NCI-H2029 (cell line): ENCODE data around the gene RBP5.

ENCODE experiments used
- DNase-seq: peaks from one replicate; lab custom pipeline; 2025; lab: John Stamatoyannopoulos, UW

The RBP5 gene, protein sequence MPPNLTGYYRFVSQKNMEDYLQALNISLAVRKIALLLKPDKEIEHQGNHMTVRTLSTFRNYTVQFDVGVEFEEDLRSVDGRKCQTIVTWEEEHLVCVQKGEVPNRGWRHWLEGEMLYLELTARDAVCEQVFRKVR

DNA sequence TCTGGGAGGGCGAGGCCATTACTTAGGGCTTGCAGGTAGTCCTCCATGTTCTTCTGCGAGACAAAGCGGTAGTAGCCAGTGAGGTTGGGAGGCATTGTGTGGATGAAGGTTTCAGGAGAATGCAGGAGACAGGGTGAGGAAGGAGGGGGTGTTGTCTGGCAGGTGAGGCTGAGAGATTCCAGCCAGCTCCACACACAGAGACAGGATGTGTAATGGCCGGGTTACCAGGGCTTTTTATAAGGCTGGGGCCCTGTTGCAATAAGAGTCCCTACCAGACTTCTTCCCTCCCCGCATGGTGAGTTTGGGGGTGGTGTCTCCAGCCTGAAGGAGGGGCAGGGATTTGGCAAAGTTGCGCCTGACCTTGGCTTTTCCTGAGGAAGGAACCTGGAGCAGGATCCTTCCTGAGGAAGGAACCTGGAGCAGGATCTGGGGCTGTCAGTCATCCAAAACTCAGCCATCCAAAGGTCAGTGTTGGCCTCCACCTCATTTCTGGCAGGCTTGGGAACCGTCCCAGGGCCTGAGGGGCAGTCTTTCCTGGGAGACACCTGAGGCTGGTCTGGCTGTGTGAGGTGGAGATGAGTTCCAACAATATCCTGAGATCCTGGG is at the start of gene RBP5:
Gene RBP5 (minus strand): TSS at position 209 of the 606 bp plus-strand sequence. CDS start 114 bp downstream, at position 95.
- no peak for DNase-seq

DNA sequence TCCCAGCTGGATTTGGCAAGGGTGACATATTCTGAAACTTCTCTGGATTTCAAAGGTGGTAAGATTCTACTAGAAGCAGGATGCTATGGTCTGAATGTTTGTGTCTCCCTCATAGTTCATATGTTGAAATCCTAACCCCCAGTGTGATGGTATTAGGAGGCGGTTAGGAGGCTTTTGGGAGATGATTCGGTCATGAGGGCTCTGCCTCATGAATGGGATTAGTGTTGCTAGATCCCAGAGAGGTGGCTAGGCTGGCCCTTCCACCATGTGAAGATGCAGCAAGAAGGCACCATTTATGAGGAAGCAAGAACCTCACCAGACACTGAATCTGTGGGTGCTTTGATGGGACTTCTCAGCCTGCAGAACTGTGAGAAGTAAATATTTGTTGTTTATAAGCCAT is 49.8 kb upstream of the RBP5 start:
- DNase-seq, result no peak

DNA sequence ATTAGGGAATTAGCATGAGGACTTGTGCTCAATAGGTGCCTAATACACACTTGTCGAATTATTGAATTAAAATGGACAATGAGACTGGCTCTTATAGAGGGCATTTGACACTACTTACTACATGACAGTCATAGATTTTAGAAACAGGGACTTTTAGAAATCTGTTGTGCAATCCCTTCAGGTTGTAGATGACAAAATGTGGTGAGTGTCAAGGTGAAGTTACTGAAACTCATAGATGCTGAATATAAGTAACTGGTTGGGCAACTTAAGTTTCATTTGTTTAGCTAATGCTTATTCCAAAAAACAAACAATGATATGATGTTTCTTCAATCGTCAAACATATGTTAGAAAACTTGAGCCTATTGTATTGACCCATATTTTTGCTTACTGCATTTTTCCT is 47.9 kb upstream of the RBP5 start:
- no peak for DNase-seq

DNA sequence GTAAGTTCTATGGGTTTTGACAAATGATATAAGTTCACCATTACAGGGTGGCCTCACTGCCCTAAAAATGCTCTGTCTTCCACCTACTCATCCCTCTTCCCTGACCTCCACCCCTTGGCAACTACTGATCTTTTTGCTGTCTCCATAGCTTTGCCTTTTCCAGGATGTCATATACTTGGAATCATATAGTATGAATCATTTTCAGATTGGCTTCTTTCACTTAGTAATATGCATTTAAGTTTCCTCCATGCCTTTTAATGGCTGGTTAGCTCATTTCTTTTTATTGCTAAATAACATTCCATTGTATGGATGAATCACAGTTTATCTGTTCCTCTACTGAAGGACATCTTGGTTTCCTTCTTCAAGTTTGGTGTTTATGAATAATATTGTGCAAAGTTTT is 46.8 kb upstream of the RBP5 start:
- no peak for DNase-seq

DNA sequence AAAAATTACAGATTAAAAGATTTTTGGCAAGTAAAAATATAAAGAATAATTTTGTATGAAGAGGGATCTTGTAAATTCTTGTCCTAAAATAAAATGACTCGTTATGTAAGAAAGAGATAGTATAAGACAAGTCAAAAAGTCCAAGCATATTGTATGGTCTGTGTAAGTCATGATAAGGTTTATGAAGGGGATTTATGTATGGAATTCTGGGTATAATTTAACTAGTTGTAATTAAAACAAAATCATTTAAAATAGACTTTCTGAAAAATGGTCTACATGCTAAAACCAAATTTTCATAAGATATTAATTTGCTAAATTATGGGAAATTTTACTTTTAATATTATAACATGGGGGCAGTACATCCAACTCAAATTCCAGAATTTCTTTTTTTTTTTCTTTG is 43.2 kb upstream of the RBP5 start:
- no peak for DNase-seq

DNA sequence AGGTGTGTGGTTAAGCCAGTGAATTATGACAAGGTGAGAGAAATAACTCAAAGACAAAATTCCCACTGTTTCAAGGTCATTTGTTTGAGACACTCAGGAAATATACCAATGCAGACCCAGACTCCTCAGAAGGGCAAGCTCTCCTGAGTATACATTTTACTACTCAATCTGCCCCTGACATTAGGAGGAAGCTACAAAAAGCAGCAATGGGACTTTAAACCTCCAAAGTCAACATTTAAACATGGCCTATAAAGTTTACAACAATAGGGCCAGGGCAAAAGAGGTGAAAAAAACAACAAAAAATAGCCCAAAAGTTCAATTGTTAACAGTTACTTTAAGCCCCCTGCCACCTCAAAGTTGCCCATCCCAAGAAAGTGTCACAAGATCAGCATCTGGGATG is 41.3 kb upstream of the RBP5 start:
- DNase-seq, result no peak

DNA sequence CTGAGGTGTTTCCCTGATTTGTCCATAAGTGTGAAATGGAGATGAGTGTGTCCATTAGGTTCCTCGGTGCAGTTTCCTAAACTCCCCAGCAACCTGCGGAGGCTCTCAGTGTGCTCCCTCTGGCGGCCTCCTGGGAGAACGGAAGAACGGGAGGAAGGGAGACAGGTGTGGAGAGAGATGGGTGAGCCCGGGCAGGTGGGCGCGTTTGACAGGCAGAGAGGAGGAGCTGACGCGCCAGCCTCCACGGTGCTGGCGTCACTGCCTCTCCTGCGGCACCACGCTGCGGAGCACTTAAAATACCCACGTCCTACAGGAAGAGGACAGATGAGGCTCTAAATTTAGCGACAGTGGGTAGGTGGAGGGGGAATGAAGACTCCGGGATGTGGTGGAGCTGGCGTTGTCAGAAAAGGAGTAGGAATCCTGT is 34.0 kb upstream of the RBP5 start:
- peak; percentile 59 for DNase-seq

DNA sequence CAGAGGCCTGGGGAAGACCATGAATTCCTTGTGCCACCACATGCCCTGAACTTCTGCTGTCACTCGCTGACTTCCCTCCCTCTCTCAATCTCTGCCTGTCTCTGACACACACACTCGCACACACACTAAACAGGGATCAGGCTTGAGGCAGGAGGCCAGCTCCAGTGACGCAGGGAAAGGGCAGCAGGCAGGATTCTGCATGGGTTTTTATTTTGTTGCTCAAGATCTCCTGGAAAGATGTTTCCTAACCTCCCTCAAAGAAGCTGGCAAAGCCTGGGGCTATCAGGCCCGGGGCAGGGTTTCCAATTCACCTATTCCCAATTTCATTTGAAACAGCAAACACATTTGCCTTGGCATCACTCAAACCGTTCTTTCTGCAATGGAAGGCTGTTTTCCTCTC is 33.1 kb upstream of the RBP5 start:
- no peak for DNase-seq

DNA sequence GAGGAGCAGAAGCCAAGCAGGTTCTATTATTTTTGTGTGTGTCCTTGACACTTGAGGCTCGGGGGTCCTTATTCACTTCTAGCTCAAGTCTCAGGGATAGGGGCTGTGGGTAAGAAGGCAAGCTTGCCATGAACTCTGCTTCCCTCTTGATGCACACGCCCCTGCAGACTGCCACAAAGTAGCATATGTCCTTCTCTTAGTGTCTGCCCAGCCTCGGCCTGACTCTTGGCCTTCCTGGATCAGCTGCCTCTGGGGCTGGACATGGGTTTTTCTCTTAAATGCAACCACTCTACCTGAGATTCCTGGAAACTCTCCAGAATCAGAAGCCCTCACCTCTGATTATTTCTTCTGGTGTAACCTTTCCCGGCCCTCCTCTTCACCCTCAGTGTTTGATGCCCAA is 32.6 kb upstream of the RBP5 start:
- no peak for DNase-seq

DNA sequence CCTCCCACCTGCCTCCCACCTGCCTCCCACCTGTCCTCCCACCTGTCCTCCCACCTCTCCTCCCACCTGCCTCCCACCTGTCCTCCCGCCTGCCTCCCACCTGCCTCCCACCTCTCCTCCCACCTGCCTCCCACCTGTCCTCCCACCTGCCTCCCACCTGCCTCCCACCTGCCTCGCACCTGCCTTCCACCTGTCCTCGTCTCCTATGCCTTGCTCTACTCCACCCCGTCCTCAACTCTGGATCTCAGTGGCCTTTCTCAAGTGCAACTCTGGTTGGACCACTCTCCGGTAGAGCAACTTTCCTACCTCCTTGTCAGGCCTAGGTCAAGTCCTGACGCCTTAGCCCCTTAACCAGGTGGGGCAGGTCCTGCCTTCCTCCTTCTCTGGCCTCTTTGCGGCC is 31.5 kb upstream of the RBP5 start:
- no peak for DNase-seq

DNA sequence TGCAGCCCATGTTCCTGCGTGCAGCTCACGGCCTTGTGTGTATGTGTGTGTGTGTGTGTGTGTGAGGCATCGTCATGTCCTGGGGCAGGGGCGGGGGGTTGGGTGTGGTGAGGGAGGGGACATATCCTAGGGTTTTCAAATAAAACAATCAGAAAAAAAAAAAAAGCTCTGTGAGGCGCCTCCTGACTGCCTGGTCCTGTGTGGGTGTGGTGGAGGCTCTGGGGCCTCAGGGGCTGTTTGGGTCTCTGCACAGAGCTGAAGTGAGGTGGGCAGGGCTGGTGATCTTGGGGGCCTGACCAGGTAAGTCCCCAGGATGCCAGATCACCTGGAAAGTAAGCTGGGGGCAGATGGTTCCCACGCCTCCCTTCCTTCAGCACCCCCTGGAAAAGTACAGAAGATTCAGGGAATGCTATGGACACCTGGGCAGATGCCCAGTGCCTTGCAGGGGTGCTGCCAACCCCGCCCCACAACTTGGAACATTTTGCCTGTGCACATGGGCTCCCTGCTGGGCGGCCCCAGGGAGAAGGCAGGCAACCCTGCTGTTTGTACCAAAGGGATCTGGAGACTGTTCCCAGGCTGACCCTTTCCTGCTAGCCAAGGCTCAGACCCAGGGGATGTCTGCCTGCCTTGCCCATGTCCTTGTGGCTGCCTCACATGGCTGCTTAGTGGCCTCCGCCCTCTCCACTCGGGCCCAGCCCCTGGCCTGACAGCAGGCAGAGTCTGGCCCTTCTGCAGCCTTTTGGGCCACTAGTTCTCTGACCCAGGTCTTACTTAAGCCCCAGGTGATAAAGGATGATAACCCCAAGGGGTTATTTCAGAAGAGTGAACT is 30.3 kb upstream of the RBP5 start:
- DNase-seq, result no peak

DNA sequence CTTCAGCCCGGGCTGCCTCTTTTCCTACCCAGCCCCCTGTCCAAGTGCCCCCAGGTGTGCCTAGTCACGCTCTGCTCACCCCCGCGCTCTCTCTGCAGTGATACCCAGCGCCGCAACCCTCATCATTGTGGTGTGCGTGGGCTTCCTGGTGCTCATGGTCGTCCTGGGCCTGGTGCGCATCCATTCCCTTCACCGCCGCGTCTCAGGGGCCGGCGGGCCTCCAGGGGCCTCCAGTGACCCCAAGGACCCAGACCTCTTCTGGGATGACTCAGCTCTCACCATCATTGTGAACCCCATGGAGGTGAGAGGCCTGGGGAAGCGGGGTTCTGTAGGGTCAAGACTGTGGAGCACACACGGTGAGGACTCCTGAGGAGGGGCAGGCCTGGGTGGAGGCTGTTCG is 28.7 kb upstream of the RBP5 start:
- no peak for DNase-seq

DNA sequence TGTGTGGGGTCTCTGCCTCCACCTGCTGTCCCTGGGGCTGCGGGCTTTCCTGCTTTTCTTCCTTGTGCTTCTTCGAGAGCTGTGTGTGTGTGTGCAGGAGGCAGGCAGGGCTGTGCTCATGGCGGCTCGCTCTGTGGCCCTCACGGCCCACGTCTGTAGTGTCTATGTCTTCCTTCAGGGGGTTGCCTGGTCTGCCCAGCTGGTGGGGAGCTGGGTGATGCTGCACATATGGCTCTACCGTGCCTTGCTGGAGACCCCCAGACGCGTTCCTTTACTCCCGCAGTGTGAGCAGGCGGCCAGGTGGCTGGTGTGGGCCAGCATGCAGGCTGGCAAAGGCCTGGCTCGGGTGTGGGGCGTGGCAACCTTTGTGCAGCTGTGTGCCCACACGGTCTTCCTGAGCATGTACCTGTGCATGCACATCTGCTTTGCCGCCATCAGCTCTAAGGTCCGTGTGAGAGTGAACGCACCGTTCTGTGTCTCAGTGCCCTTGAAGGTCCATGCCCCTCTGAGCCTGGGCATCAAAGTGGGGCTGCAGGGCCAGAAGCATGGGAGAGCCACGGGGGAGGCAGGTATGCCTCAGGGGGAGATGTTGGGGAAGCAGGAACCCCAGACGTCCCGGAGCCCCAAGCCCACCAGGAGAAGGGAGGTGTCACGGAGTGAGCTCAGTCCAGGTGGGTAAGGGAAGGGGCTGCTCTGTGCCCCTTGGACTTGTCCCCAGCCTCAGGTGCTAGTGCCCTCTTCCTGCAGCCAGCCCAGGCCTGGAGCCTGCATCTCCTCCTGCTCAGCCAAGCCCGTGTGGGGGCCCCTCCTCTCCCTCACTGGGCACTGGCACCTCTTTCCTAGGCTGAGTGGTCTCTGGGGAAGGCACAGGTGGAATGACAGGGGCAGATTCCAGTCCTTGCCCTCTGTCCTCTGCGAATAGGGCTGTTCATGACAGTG is 27.8 kb upstream of the RBP5 start:
- no peak for DNase-seq

DNA sequence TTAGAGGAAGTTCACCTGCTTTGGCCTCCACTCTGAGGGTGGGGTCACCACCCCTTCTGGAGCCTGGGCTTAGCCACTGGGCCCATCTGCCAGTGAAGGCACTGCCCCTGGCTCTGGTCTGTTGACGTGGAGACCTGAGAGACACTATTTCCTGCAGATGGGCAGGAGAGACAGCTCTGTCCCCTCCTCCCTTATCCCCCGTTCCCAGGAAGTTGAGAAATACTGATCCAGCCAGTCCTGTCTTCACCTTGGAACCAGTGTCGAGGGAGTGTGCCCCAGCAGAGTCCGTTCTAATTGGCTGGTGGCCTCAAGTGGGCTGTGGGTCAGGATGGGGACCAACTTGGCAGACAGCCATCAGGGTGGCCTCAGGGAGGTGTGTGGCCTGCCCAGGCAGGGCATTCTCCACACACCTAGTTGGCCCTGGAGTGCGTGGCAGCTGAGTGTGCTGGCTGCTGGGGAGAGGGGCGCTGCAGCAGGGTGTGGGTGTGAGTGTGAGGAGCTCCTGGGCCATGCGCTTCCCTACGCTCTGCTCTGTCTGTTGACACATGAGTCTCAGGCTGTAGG is 26.9 kb upstream of the RBP5 start:
- peak; percentile 65 for DNase-seq

DNA sequence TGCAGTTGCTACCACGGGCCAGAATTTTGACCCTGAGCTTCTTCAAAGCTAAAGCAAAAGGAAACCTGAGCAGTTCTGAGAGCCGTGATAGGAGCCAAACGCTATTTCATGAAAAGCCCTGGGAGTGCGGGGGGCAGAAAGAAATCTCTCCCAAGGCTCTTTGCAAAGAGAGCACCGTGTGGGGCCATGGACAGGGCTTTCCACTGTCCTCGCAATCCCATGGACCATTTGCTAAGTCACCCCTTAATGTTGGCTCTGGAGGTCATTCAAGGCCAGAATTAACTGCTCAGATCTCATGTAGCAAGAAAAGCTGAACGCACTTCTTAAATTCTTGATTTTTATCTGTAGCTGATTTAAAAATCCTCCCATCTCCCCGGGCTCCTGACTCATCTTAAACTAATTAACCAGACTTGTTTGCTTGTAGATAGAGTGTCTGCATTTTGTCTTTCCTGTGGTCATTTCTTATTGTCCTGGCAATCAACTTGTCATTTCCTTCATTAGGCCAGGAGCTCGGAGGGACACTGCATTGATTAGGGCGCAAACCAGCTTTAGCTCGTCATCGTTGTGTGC is 26.3 kb upstream of the RBP5 start:
- DNase-seq, result no peak

DNA sequence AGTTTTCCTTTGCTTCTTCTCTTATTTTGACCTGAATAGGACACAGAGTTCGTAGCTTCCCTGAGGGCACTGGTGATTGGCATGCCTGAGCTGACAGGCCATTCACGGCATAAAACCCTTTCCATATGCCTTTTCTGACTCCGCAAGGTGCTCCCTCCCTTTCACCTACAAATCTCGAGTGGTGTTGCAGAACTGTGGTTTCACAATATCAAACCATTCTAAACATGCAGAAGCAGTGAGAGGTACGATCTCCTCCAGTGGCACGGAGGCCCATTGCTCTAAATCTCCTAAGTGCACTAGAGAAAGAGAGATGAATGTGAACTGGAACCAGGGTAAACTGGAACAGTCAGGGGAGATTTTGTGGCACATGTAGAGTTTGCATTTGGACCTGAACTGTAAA is 25.4 kb upstream of the RBP5 start:
- no peak for DNase-seq

DNA sequence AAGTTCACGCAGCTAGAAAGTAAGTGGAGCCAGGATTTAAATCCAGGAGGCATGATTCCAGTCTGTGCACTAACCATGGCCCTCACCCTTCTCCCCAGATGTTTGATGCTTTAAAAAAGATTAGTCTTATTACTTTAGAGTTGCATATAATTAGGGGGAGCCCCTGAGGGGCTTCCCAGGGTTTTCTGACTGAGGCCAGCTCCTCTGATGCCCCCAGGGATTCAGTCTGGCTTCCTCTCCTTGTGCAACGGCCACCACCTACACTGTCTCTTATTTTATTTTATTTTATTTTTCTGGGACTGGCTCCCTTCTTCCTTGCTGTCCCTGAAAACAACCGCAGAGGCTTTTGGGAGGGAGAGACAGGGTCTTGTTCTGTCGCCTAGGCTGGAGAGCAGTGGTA is 24.1 kb upstream of the RBP5 start:
- no peak for DNase-seq

DNA sequence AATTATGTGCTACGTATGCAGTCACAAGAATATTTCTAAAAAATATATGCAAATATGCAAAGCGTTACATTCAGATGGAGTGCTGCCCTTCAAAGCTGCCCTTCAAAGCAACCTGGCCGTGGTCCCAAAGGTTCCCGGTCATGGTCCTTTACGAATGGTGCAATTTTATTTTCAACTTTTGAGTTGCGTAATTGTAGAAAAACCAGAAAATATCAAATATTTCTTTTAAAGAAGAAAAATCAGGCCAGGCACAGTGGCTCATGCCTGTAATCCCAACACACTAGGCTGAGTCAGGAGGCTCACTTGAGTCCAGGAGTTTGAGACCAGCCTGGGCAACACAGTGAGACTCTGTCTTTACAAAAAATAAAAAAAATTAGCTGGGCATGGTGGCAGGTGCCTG is 22.8 kb upstream of the RBP5 start:
- DNase-seq, result no peak

DNA sequence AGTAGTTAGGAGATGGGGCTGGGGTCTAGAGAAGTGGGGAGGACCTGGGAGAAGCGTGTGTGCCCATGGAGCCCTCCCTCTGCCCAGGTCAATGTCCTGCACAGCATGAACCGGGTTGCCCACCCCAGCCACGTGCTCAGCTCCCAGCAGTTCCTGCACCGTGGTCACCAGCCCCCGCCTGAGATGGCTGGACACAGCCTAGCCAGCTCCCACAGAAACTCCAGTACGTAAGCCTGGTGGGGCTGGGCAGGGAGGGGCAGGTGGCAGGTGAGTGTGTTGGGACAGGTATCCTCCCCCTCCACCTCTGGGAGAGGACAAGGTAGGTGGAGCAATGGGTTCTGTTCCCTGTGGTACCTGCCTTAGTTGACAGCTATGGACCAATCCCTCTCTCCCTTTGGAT is 22.2 kb upstream of the RBP5 start:
- DNase-seq, result no peak

DNA sequence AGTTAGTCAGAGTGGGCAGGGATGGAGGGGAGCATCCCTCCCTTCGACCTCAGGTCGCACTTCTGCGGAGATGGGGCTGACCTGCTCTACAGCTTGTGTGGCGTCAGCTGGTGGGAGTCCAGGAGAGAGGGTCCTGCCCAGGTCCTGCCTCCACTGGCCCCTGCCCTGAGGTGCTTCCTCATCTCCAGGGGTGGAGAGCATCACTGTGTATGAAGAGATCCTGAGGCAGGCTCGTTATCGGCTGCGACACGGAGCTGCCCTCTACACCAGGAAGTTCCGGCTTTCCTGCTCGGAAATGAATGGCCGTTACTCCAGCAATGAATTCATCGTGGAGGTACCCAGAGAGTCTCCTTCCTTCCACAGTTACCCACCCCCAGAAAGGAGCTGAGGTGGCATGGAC is 21.7 kb upstream of the RBP5 start:
- DNase-seq, result no peak

DNA sequence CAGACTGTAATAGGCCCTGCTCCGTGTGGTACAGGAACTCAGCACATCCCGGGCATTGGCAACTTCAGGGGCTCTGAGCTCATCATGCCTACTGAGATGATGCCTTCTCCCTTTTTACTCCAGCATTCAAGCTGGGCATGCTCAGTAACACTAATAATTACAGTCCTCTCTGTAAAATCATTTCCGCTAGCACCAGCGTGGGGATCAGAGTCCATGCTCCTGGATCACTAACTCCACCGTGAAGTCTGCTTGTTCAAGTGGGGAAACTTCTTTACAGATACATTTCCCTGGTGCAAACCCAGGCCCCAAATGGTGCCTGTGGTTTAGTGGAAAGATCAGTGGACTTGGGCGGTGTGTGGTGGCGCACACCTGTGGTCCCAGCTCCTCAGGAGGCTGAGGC is 18.2 kb upstream of the RBP5 start:
- no peak for DNase-seq

DNA sequence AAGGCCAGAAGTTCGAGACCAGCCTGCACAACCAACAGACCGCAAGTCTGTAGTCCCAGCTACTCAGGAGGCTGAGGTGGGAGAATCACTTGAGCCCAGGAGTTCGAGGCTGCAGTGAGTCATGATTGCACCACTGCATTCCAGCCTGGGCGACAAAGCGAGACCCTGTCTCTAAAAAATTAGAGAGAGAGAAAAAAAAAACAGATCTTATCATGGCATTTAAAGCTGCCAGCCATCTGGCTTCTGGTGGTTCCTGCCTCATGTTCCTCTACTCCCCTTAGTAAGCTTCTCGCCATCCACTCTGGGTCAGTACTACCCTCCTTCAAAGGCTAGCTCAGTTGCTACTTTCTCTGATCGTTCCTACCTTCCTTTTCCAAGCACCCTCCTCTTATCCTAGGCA is 17.5 kb upstream of the RBP5 start:
- DNase-seq, result no peak
